ENCODE measurements around the gene HERPUD1. TPM values are rescaled to one million over a fixed set of nuclear protein-coding genes. Genes with fewer than 3 reads are reported as not detected.

The HERPUD1 gene
- total RNA-seq, 1 donor from 2014 or later = 97.7 TPM

DNA sequence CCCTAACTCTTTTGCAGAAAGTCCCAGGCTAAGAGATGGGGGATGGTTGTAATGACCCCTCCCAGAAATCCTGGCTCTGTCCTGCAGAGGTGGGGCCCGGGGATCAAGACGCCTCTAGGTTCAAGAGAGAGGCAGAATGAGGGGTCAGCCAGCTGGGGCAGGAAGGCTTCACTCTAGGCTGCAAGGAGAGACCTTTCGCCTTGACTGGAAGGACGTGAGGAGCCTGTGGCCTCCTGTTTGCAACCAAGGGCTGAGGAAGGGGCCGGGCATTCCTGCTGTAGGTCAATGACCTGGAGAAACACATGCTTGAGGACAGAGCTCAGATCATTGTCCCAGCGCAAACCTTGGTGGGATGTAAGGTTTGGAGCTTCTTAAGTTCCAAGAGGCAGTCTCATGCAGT, 21.1 kb downstream of the HERPUD1 start:
- intact Hi-C loops (cut with DNase I) = no loop called here
- Histone ChIP-seq H3K27me3 (no peaks in the 10 kb centered on the region), H3K4me1 (no peaks in the 10 kb centered on the region), H3K4me3 (no peak overlapping the region), H3K27ac (no peak overlapping the region), H3K36me3 (no peaks in the 10 kb centered on the region), H3K9me3 (no peaks in the 10 kb centered on the region)
- TF ChIP-seq, protein P1, sequence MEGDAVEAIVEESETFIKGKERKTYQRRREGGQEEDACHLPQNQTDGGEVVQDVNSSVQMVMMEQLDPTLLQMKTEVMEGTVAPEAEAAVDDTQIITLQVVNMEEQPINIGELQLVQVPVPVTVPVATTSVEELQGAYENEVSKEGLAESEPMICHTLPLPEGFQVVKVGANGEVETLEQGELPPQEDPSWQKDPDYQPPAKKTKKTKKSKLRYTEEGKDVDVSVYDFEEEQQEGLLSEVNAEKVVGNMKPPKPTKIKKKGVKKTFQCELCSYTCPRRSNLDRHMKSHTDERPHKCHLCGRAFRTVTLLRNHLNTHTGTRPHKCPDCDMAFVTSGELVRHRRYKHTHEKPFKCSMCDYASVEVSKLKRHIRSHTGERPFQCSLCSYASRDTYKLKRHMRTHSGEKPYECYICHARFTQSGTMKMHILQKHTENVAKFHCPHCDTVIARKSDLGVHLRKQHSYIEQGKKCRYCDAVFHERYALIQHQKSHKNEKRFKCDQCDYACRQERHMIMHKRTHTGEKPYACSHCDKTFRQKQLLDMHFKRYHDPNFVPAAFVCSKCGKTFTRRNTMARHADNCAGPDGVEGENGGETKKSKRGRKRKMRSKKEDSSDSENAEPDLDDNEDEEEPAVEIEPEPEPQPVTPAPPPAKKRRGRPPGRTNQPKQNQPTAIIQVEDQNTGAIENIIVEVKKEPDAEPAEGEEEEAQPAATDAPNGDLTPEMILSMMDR (IDR thresholded peaks at IDR 0.05) = no peak
- TF ChIP-seq POLR2AphosphoS5 (IDR thresholded peaks at IDR 0.05; ENCODE audit: insufficient read depth in 1 of 2, low read depth in 1 of 2) (no peak), POLR2A (IDR thresholded peaks at IDR 0.05) (no peak)
- no peak for DNase-seq (ENCODE audit: extremely low spot score in 2 of 2)

DNA sequence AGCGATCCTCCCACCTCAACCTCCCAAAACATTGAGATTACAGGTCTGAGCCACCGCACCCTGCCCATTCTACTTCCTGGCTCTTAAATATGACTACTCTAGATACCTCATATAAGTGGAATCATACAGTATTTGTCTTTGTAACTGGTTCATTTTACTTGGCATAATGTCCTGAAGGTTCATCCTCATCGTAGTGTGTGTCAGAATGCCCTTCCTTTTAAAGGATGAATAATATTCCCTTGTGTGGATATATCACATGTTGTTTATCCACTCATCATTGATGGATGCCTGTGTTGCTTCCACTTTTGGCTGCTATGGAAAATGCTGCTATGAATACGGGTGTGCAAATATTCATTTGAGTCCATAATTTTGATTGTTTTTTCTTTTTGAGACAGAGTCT, 24.1 kb downstream of the HERPUD1 start:
- Histone ChIP-seq H3K36me3 (no peaks in the 10 kb centered on the region), H3K27ac (no peak overlapping the region), H3K4me1 (no peaks in the 10 kb centered on the region), H3K4me3 (no peak overlapping the region), H3K27me3 (no peaks in the 10 kb centered on the region), H3K9me3 (no peaks in the 10 kb centered on the region)
- intact Hi-C loops (cut with DNase I) = no loop called here
- no peak for DNase-seq (ENCODE audit: extremely low spot score in 2 of 2)
- TF ChIP-seq POLR2AphosphoS5 (IDR thresholded peaks at IDR 0.05; ENCODE audit: insufficient read depth in 1 of 2, low read depth in 1 of 2) (no peak), POLR2A (IDR thresholded peaks at IDR 0.05) (no peak)
- TF ChIP-seq, protein P1 (IDR thresholded peaks at IDR 0.05) = no peak

DNA sequence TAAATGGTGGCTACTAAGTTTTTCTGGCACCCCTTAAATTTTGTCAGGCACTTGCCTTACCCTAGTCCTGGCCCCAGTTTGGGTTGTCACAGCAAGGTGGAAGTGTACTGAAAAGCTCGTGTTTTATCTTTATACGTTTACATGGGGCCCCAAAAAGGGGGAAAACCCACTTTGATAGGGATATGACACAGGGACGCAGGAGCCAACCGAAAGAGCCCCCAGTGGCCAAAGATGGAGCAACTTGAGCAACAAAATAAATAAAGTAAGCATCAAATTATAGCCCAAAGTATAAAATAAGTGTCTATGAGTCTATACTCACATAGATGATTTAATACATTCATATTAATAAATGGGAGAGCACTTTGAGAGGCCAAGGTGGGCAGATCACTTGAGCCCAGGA, 24.8 kb downstream of the HERPUD1 start:
- Histone ChIP-seq H3K9me3 (no peaks in the 10 kb centered on the region), H3K4me1 (no peaks in the 10 kb centered on the region), H3K4me3 (no peak overlapping the region), H3K36me3 (no peaks in the 10 kb centered on the region), H3K27ac (no peak overlapping the region), H3K27me3 (no peaks in the 10 kb centered on the region)
- no peak for TF ChIP-seq POLR2AphosphoS5 (IDR thresholded peaks at IDR 0.05; ENCODE audit: insufficient read depth in 1 of 2, low read depth in 1 of 2)
- TF ChIP-seq, protein P1 (IDR thresholded peaks at IDR 0.05) = no peak
- TF ChIP-seq POLR2A (IDR thresholded peaks at IDR 0.05) = no peak
- intact Hi-C loops (cut with DNase I) = no loop called here
- no peak for DNase-seq (ENCODE audit: extremely low spot score in 2 of 2)

DNA sequence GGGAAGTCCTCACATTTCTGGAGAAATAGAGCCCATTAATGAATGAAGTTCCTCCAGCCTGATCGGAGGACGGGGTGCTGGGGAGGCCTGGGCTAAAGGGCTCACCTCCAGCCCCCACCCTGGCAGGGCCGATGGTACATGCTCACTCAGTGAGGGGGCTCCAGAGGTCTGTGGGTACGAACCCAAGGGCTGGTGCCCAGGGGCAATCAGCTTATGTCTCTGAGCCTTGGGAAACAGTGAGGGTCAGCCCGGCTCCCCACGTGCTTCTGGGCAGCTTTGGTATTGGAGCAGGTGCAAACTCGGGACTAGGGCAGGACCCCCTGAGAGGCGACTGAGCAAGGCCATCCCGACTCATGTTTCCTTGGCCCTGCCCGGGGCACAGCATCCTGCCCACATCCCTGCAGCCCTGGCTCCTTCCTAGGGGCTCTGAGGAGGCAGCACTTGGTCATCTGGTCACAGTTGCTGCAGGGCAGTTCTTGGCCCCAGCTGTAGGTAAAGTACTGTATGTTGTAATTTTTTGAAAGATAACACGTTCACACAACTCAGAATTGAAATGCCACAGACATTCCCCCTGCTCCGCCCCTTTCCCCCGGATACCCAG, 28.8 kb downstream of the HERPUD1 start:
- H3K9me3 ChIP-seq = no peaks in the 10 kb centered on the region
- peaks cover 12% of the 10 kb centered on the region for H3K4me1 ChIP-seq
- DNase-seq (ENCODE audit: extremely low spot score in 2 of 2) = no peak
- no peak overlapping the region for H3K27ac ChIP-seq
- H3K27me3 ChIP-seq = no peaks in the 10 kb centered on the region
- no peak for TF ChIP-seq POLR2A (IDR thresholded peaks at IDR 0.05)
- TF ChIP-seq, protein P1 (IDR thresholded peaks at IDR 0.05) = no peak
- no peak for TF ChIP-seq POLR2AphosphoS5 (IDR thresholded peaks at IDR 0.05; ENCODE audit: insufficient read depth in 1 of 2, low read depth in 1 of 2)
- H3K36me3 ChIP-seq = no peaks in the 10 kb centered on the region
- intact Hi-C loops (cut with DNase I) = no loop called here
- no peak overlapping the region for H3K4me3 ChIP-seq

DNA sequence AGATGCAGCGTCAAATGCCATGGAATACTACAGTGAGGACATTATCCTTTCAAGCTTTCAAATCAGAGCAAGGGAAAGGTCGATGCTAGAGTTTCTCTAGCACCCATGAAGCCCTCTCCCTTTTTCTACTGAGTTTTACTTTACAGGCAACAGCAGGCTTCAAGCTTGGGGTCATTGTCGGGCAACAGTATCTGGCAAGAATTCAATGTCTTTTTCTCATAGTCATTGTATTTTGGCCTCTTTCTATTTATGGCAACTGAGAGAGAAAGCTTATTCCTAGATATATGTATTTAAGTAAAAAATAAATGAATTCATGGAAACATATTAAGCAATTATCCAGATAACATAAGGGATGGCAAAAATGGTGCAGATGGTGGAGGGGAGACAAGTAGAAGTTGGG, 29.4 kb downstream of the HERPUD1 start:
- DNase-seq (ENCODE audit: extremely low spot score in 2 of 2) = no peak
- TF ChIP-seq POLR2AphosphoS5 (IDR thresholded peaks at IDR 0.05; ENCODE audit: insufficient read depth in 1 of 2, low read depth in 1 of 2) (no peak), POLR2A (IDR thresholded peaks at IDR 0.05) (no peak)
- TF ChIP-seq, protein P1 (IDR thresholded peaks at IDR 0.05) = no peak
- Histone ChIP-seq H3K36me3 (no peaks in the 10 kb centered on the region), H3K9me3 (no peaks in the 10 kb centered on the region), H3K27ac (no peak overlapping the region), H3K4me3 (no peak overlapping the region), H3K4me1 (peaks cover 12% of the 10 kb centered on the region), H3K27me3 (no peaks in the 10 kb centered on the region)
- intact Hi-C loops (cut with DNase I) = no loop called here

Measured in vagina (tissue), 2 donors.